ENCODE measurements around the gene CAPZB. TPM values are rescaled to one million over a fixed set of nuclear protein-coding genes. Genes with fewer than 3 reads are reported as not detected.

CAPZB gene
- total and polyA plus RNA-seq, 2 of the 4 experiments (the other 2 are of a cell fraction): 216 to 304 TPM

DNA sequence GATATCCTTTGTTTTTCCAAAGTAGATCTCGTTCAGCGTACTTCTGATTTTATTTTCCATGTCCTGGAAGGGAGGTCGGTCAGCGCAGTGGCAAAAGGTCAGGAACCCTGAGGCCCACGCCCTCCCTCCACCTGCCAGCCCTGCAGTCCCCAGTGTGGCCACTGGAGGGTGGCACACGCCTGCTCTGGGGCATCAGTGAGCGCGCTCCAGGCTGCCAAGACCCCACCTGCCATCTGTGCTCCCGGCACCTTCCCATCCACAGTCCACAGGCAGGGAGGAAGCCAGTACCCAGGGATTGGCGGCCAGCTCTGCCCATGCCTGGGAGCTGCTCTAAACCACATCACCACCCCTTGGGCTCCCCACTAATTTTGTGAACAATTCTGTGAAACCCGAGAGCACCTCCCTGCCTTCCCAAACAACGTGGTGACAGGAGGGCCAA lies 140.9 kb downstream of the CAPZB start:
- Histone ChIP-seq H3K27me3 (ENCODE audit: control insufficient read depth, insufficient read depth, low read length) (no peaks in the 10 kb centered on the region), H3K14ac (replicated peaks; ENCODE audit: low read depth, low read length) (no peak overlapping the region), H3K4me1 (ENCODE audit: control insufficient read depth, insufficient read depth, low read length) (no peaks in the 10 kb centered on the region; the same call in 1 of the 2 replicates), H3K9ac (ENCODE audit: low read depth, low read length) (no peak overlapping the region), H4K8ac (ENCODE audit: low read depth in 2 of 2, low read length in 2 of 2) (no peak overlapping the region), H3K23ac (ENCODE audit: low read depth, low read length) (no peak overlapping the region), H3K79me1 (ENCODE audit: low read depth in 1 of 2, low read length in 2 of 2) (peaks cover 20 to 52% of the 10 kb centered on the region in 2 experiments), H2BK120ac (ENCODE audit: low read depth, low read length) (no peak overlapping the region), H2BK15ac (ENCODE audit: low read depth, low read length) (no peak overlapping the region), H3K4me3 (ENCODE audit: insufficient read depth, low read depth, low read length) (no peak overlapping the region), H3K56ac (ENCODE audit: extremely low read depth, insufficient read depth, low read length) (no peak overlapping the region), H2AK9ac (replicated peaks; ENCODE audit: low read depth, low read length, poor library complexity) (no peak overlapping the region), H3K9me1 (ENCODE audit: insufficient read depth, low read length) (peaks cover 6% of the 10 kb centered on the region; the same call in 1 of the 2 replicates), H3K36me3 (ENCODE audit: control insufficient read depth, insufficient read depth, low read length) (peaks cover 77% of the 10 kb centered on the region), H2BK5ac (ENCODE audit: low read depth, low read length, poor library complexity, severe bottlenecking) (no peak overlapping the region), H3K18ac (ENCODE audit: low read depth, low read length) (no peak overlapping the region), H3K4ac (ENCODE audit: low read depth, low read length) (no peak overlapping the region), H2AK5ac (ENCODE audit: low read depth, low read length) (no peak overlapping the region), H4K5ac (ENCODE audit: low read depth, low read length) (no peak overlapping the region), H4K20me1 (ENCODE audit: insufficient read depth, low read length) (peaks cover 46% of the 10 kb centered on the region), H4K91ac (ENCODE audit: insufficient read depth, low read depth, low read length) (no peak overlapping the region), H3K27ac (ENCODE audit: insufficient read depth, low read length) (no peak overlapping the region), H3K9me3 (ENCODE audit: control insufficient read depth, insufficient read depth, low read length) (no peaks in the 10 kb centered on the region), H2BK20ac (ENCODE audit: low read depth, low read length) (no peak overlapping the region), H3K4me2 (ENCODE audit: low read depth, low read length) (no peak overlapping the region), H2AFZ (replicated peaks; ENCODE audit: low read length, poor library complexity) (peak overlapping the region; percentile 40)
- BruUV-seq (replicated peaks): no TSS peak
- ChIA-PET CTCF (interaction anchor here (1.3 to 1.4 kb wide), 2 partner anchors 42 to 307 kb away, joined by 5 to 6 read pairs; no protein-coding TSS in a partner anchor), POLR2A (ENCODE audit: unreplicated experiment) (no interaction called here)
- no peak for TF ChIP-seq POLR2A (IDR thresholded peaks at IDR 0.05; ENCODE audit: low read depth, low read length)
- TF ChIP-seq FOS (IDR thresholded peaks at IDR 0.05; ENCODE audit: low read depth, low read length): no peak
- TF ChIP-seq MXI1 (IDR thresholded peaks at IDR 0.05; ENCODE audit: borderline replicate concordance, low read depth, low read length): no peak
- TF ChIP-seq MAFK (IDR thresholded peaks at IDR 0.05; ENCODE audit: low read depth, low read length): no peak
- TF ChIP-seq SMC3 (IDR thresholded peaks at IDR 0.05; ENCODE audit: low read depth, low read length): peak; percentile 60
- TF ChIP-seq RCOR1 (IDR thresholded peaks at IDR 0.05; ENCODE audit: insufficient replicate concordance, low read length): no peak
- TF ChIP-seq NFE2L2 (IDR thresholded peaks at IDR 0.05; ENCODE audit: low read depth, low read length): no peak
- TF ChIP-seq MAZ (IDR thresholded peaks at IDR 0.05; ENCODE audit: borderline replicate concordance, low read depth, low read length): no peak
- peak; percentile 82 for TF ChIP-seq RAD21 (IDR thresholded peaks at IDR 0.05; ENCODE audit: low read length)
- no peak for TF ChIP-seq BHLHE40 (IDR thresholded peaks at IDR 0.05; ENCODE audit: low read depth, low read length)
- TF ChIP-seq RFX5 (IDR thresholded peaks at IDR 0.05; ENCODE audit: low read depth, low read length): no peak
- TF ChIP-seq CHD1 (IDR thresholded peaks at IDR 0.05; ENCODE audit: low read depth, low read length): no peak
- no peak for TF ChIP-seq CEBPB (IDR thresholded peaks at IDR 0.05; ENCODE audit: low read depth, low read length)
- TF ChIP-seq, protein P1, sequence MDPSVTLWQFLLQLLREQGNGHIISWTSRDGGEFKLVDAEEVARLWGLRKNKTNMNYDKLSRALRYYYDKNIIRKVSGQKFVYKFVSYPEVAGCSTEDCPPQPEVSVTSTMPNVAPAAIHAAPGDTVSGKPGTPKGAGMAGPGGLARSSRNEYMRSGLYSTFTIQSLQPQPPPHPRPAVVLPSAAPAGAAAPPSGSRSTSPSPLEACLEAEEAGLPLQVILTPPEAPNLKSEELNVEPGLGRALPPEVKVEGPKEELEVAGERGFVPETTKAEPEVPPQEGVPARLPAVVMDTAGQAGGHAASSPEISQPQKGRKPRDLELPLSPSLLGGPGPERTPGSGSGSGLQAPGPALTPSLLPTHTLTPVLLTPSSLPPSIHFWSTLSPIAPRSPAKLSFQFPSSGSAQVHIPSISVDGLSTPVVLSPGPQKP (IDR thresholded peaks at IDR 0.05; ENCODE audit: borderline replicate concordance, low read depth, low read length): no peak
- TF ChIP-seq, protein P2, sequence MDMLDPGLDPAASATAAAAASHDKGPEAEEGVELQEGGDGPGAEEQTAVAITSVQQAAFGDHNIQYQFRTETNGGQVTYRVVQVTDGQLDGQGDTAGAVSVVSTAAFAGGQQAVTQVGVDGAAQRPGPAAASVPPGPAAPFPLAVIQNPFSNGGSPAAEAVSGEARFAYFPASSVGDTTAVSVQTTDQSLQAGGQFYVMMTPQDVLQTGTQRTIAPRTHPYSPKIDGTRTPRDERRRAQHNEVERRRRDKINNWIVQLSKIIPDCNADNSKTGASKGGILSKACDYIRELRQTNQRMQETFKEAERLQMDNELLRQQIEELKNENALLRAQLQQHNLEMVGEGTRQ (IDR thresholded peaks at IDR 0.05; ENCODE audit: low read depth, low read length): no peak
- TF ChIP-seq, protein P3, sequence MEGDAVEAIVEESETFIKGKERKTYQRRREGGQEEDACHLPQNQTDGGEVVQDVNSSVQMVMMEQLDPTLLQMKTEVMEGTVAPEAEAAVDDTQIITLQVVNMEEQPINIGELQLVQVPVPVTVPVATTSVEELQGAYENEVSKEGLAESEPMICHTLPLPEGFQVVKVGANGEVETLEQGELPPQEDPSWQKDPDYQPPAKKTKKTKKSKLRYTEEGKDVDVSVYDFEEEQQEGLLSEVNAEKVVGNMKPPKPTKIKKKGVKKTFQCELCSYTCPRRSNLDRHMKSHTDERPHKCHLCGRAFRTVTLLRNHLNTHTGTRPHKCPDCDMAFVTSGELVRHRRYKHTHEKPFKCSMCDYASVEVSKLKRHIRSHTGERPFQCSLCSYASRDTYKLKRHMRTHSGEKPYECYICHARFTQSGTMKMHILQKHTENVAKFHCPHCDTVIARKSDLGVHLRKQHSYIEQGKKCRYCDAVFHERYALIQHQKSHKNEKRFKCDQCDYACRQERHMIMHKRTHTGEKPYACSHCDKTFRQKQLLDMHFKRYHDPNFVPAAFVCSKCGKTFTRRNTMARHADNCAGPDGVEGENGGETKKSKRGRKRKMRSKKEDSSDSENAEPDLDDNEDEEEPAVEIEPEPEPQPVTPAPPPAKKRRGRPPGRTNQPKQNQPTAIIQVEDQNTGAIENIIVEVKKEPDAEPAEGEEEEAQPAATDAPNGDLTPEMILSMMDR (conservative IDR thresholded peaks at IDR 0.05; ENCODE audit: low read depth, low read length): peak; percentile 76
- dilution Hi-C loops (cut with HindIII; ENCODE audit: low sequenced_read_pairs, unreplicated experiment) (no loop called here), in situ Hi-C loops (cut with MboI; ENCODE audit: low sequenced_read_pairs) (loop anchor here (5.0 kb wide), 1 partner anchor 303 kb away; no protein-coding TSS in a partner anchor), intact Hi-C loops (cut with micrococcal nuclease) (loop anchor here (1.0 kb wide), 1 partner anchor 307 kb away; no protein-coding TSS in a partner anchor)
- ATAC-seq (ENCODE audit: low read depth): peak; percentile 79
- peak; percentile 28 for DNase-seq
- WGBS, 2 experiments (ENCODE audit: extremely low coverage in 2 of 2, insufficient read length in 1 of 2): 80% methylated on average over 1 of the region's 12 CpGs; no CpG with 5 or more reads in 1 of the 2 experiments
